ENCODE data around the gene ZNF253.
"Not testable (repeated sequence)": the region's sequence is repeated elsewhere in the genome, so short reads cannot be mapped to it uniquely, and the experiment has no call there.

Gene ZNF253

GRCh38 chr19:19865750-19866610 lies at the start of gene ZNF253:
ZNF253 (plus strand) TSS chr19:19865882; CDS start chr19:19865997, 115 bp downstream.
- peak; percentile 95 for DNase-seq (ENCODE audit: low spot score)

- DNase-seq (ENCODE audit: low spot score) = no peak
These were observed 49.0 kb upstream of the ZNF253 start for GRCh38 chr19:19816679-19817078.

- DNase-seq (ENCODE audit: low spot score) = no peak
These were observed 48.3 kb upstream of the ZNF253 start for GRCh38 chr19:19817357-19817756.

- DNase-seq (ENCODE audit: low spot score) = no peak
These were observed 44.8 kb upstream of the ZNF253 start for GRCh38 chr19:19820774-19821320.

- DNase-seq (ENCODE audit: low spot score) = peak; percentile 96
These were observed 44.2 kb upstream of the ZNF253 start, which contains the start of gene ZNF506 for GRCh38 chr19:19821366-19821951. ZNF506 (minus strand) TSS chr19:19821750; CDS start chr19:19821603, 147 bp downstream.

GRCh38 chr19:19821976-19822375 lies 43.7 kb upstream of the ZNF253 start:
- not testable (repeated sequence) for DNase-seq (ENCODE audit: low spot score)

- DNase-seq (ENCODE audit: low spot score) = no peak
These were observed 41.8 kb upstream of the ZNF253 start for GRCh38 chr19:19823916-19824315.

GRCh38 chr19:19826875-19827274 lies 38.8 kb upstream of the ZNF253 start:
- no peak for DNase-seq (ENCODE audit: low spot score)

GRCh38 chr19:19835560-19836038 lies 30.1 kb upstream of the ZNF253 start:
- DNase-seq (ENCODE audit: low spot score) = no peak

- no peak for DNase-seq (ENCODE audit: low spot score)
These were observed 17.9 kb upstream of the ZNF253 start for GRCh38 chr19:19847781-19848180.

GRCh38 chr19:19849056-19849455 lies 16.6 kb upstream of the ZNF253 start:
- DNase-seq (ENCODE audit: low spot score) = no peak

- DNase-seq (ENCODE audit: low spot score) = not testable (repeated sequence)
These were observed 13.9 kb upstream of the ZNF253 start for GRCh38 chr19:19851740-19852139.

GRCh38 chr19:19858751-19859150 lies 6.9 kb upstream of the ZNF253 start:
- DNase-seq (ENCODE audit: low spot score) = no peak

GRCh38 chr19:19860756-19861390 lies 4.8 kb upstream of the ZNF253 start:
- DNase-seq (ENCODE audit: low spot score) = peak; percentile 24

- DNase-seq (ENCODE audit: low spot score) = peak; percentile 25
These were observed 1.0 kb downstream of the ZNF253 start for GRCh38 chr19:19866611-19867248.

- DNase-seq (ENCODE audit: low spot score) = not testable (repeated sequence)
These were observed 4.4 kb downstream of the ZNF253 start for GRCh38 chr19:19870086-19870485.

GRCh38 chr19:19871932-19872331 lies 6.2 kb downstream of the ZNF253 start:
- no peak for DNase-seq (ENCODE audit: low spot score)

- DNase-seq (ENCODE audit: low spot score) = peak; percentile 44
These were observed 7.7 kb downstream of the ZNF253 start for GRCh38 chr19:19873381-19873780.

- DNase-seq (ENCODE audit: low spot score) = peak; percentile 42
These were observed 12.0 kb downstream of the ZNF253 start for GRCh38 chr19:19877724-19878123.

- no peak for DNase-seq (ENCODE audit: low spot score)
These were observed 18.9 kb downstream of the ZNF253 start for GRCh38 chr19:19884583-19884982.

GRCh38 chr19:19892055-19892941 lies 26.6 kb downstream of the ZNF253 start:
- not testable (repeated sequence) for DNase-seq (ENCODE audit: low spot score)

Measured in kidney tubule cell (primary cell).